ENCODE results near the gene CCNL2.
"Not testable (repeated sequence)": the region's sequence is repeated elsewhere in the genome, so short reads cannot be mapped to it uniquely, and the experiment has no call there.

Gene CCNL2

GRCh38 chr1:1432274-1432950 is 33.3 kb upstream of the CCNL2 start:
- no peak for DNase-seq

- no peak for DNase-seq
Measured at GRCh38 chr1:1431845-1432273, 32.7 kb upstream of the CCNL2 start.

GRCh38 chr1:1430992-1431844 is 32.1 kb upstream of the CCNL2 start:
- no peak for DNase-seq

GRCh38 chr1:1430114-1430982 is 31.2 kb upstream of the CCNL2 start:
- no peak for DNase-seq

GRCh38 chr1:1429671-1430073 is 30.5 kb upstream of the CCNL2 start:
- no peak for DNase-seq

GRCh38 chr1:1428967-1429366 is 29.8 kb upstream of the CCNL2 start:
- DNase-seq, result not testable (repeated sequence)

GRCh38 chr1:1428174-1428573 is 29.0 kb upstream of the CCNL2 start:
- no peak for DNase-seq

- DNase-seq, result no peak
Measured at GRCh38 chr1:1427820-1428148, 28.6 kb upstream of the CCNL2 start.

- DNase-seq, result no peak
Measured at GRCh38 chr1:1427106-1427819, 28.1 kb upstream of the CCNL2 start.

- no peak for DNase-seq
Measured at GRCh38 chr1:1426496-1427105, 27.5 kb upstream of the CCNL2 start.

- DNase-seq, result no peak
Measured at GRCh38 chr1:1425753-1426495, 26.8 kb upstream of the CCNL2 start.

- DNase-seq, result no peak
Measured at GRCh38 chr1:1425426-1425752, 26.3 kb upstream of the CCNL2 start.

- DNase-seq, result no peak
Measured at GRCh38 chr1:1424707-1425106, 25.6 kb upstream of the CCNL2 start.

GRCh38 chr1:1423245-1423597 is 24.1 kb upstream of the CCNL2 start:
- DNase-seq, result no peak

- no peak for DNase-seq
Measured at GRCh38 chr1:1422465-1423244, 23.5 kb upstream of the CCNL2 start.

- no peak for DNase-seq
Measured at GRCh38 chr1:1421907-1422464, 22.9 kb upstream of the CCNL2 start.

GRCh38 chr1:1421147-1421906 is 22.2 kb upstream of the CCNL2 start, which contains the start of gene ANKRD65:
ANKRD65 (minus strand) TSS chr1:1421276; CDS start chr1:1421005, 271 bp downstream.
- no peak for DNase-seq

GRCh38 chr1:1420654-1421141 is 21.6 kb upstream of the CCNL2 start:
- DNase-seq, result no peak

- DNase-seq, result no peak
Measured at GRCh38 chr1:1419813-1420653, 20.9 kb upstream of the CCNL2 start.

All from activated effector memory CD4-positive, alpha-beta T cell treated with anti-CD3 and anti-CD28 coated beads, Interleukin-2, amount 50 U/mL, for 16 hours (primary cell).